HepG2 (cell line): ENCODE data around the gene DUSP7. TPM values are rescaled to one million over a fixed set of nuclear protein-coding genes. Genes with fewer than 3 reads are reported as not detected.

Experiments
- CEBPG ChIP-seq: IDR thresholded peaks from 2 replicates; pipeline ENCODE4 v1.6.1; 2016
- EED ChIP-seq: sonication (generic); formaldehyde crosslinking; IDR thresholded peaks from 2 replicates; pipeline ENCODE4 v1.5.0; 2020; ENCODE audit warnings: mild to moderate bottlenecking, missing genetic modification reagents
- GATAD1 ChIP-seq: IDR thresholded peaks from 2 replicates; pipeline ENCODE4 v1.6.1; 2016; ENCODE audit warnings: missing genetic modification reagents, missing compliant biosample characterization
- GPN1 ChIP-seq: sonication (generic); formaldehyde crosslinking; IDR thresholded peaks from 2 replicates; pipeline ENCODE4 v1.5.1; 2020; ENCODE audit warnings: missing genetic modification reagents, borderline replicate concordance
- HOXA3 ChIP-seq: sonication (generic); formaldehyde crosslinking; IDR thresholded peaks from 2 replicates; pipeline ENCODE4 v1.5.0; 2020; ENCODE audit warnings: missing genetic modification reagents
- JUN ChIP-seq: sonication (generic); formaldehyde crosslinking; IDR thresholded peaks from 2 replicates; pipeline ENCODE4 v1.4.0; 2020; ENCODE audit warnings: mild to moderate bottlenecking, missing genetic modification reagents
- LCORL ChIP-seq, 2 experiments: fragments of 450-650 bp in 1 of 2; sonication (generic) in 1 of 2; formaldehyde crosslinking in 1 of 2; IDR thresholded peaks; 2 replicates each; pipeline versions ENCODE4 v1.5.0 to v1.6.1; 2017 to 2020; ENCODE audit warnings: antibody characterized with exemption in 1 of 2, missing genetic modification reagents in 1 of 2
- MEIS1 ChIP-seq: sonication (generic); formaldehyde crosslinking; IDR thresholded peaks from 2 replicates; pipeline ENCODE4 v1.9.0; 2021; ENCODE audit warnings: mild to moderate bottlenecking, missing genetic modification reagents, moderate library complexity, borderline replicate concordance
- NCOA2 ChIP-seq: sonication (generic); formaldehyde crosslinking; IDR thresholded peaks from 2 replicates; pipeline ENCODE4 v1.8.0; 2022; ENCODE audit warnings: inconsistent platforms
- NFKBIZ ChIP-seq: IDR thresholded peaks from 2 replicates; pipeline ENCODE4 v1.6.1; 2018; ENCODE audit warnings: missing genetic modification reagents, missing compliant biosample characterization
- RBFOX2 ChIP-seq: fragments of 200-400 bp; formaldehyde crosslinking; IDR thresholded peaks from 2 replicates; pipeline ENCODE4 v1.6.1; 2017; ENCODE audit warnings: low read depth, mild to moderate bottlenecking, low read length
- RBM39 ChIP-seq: fragments of 200-400 bp; formaldehyde crosslinking; IDR thresholded peaks from one replicate; pipeline ENCODE4 v1.6.1; 2018; ENCODE audit warnings: antibody characterized with exemption, mild to moderate bottlenecking, low read depth, low read length; ENCODE audit not compliant: poor library complexity, severe bottlenecking
- RELA ChIP-seq: sonication (generic); formaldehyde crosslinking; IDR thresholded peaks from 2 replicates; pipeline ENCODE4 v1.4.0; 2020; ENCODE audit warnings: missing genetic modification reagents
- REPIN1 ChIP-seq: sonication (generic); formaldehyde crosslinking; IDR thresholded peaks from 2 replicates; pipeline ENCODE4 v1.8.0; 2022; ENCODE audit warnings: missing genetic modification reagents, low read depth, mild to moderate bottlenecking, borderline replicate concordance
- RORA ChIP-seq: sonication (generic); formaldehyde crosslinking; IDR thresholded peaks from 2 replicates; pipeline ENCODE4 v1.5.0; 2020; ENCODE audit warnings: mild to moderate bottlenecking, missing genetic modification reagents, moderate library complexity
- SCMH1 ChIP-seq: sonication (generic); formaldehyde crosslinking; IDR thresholded peaks from 2 replicates; pipeline ENCODE4 v1.9.0; 2021; ENCODE audit warnings: missing genetic modification reagents, mild to moderate bottlenecking, borderline replicate concordance
- ZBTB14 ChIP-seq: sonication (generic); formaldehyde crosslinking; IDR thresholded peaks from 2 replicates; pipeline ENCODE4 v1.4.0; 2020; ENCODE audit warnings: missing genetic modification reagents
- ZNF3 ChIP-seq: IDR thresholded peaks from 2 replicates; pipeline ENCODE4 v1.7.0; 2017; ENCODE audit warnings: inconsistent platforms
- ZNF451 ChIP-seq: sonication (generic); formaldehyde crosslinking; IDR thresholded peaks from 2 replicates; pipeline ENCODE4 v1.5.0; 2020; ENCODE audit warnings: mild to moderate bottlenecking, missing genetic modification reagents
- ZNF619 ChIP-seq: sonication (generic); formaldehyde crosslinking; IDR thresholded peaks from 2 replicates; pipeline ENCODE4 v1.4.0; 2020; ENCODE audit warnings: mild to moderate bottlenecking, missing genetic modification reagents
- ZNF776 ChIP-seq: sonication (generic); formaldehyde crosslinking; IDR thresholded peaks from 2 replicates; pipeline ENCODE4 v1.4.0; 2020; ENCODE audit warnings: mild to moderate bottlenecking, missing genetic modification reagents
- polyA plus RNA-seq, 8 experiments: library from polyadenylated mRNA; depleted of rRNA in 3 of 8; stranded (reverse) in 7 of 8; unstranded in 1 of 8; fragments of >200 nt; fragmentation: Illumina TruSeq in 4 of 8; extraction: Trizol in 4 of 8; gene quantifications; 2 replicates each; pipeline versions ENCODE4 v1.2.1 to v1.2.3, GENCODE V29; 2011 to 2016; ENCODE audit warnings: low read depth in 4 of 8, missing spikeins in 1 of 8, mixed read lengths in 1 of 8; ENCODE audit not compliant: insufficient read depth in 1 of 8
- total RNA-seq, 5 experiments: library from RNA; depleted of rRNA; stranded (reverse); fragments of >200 nt; fragmentation: Illumina TruSeq; extraction: Trizol; gene quantifications; 2 replicates each; pipeline ENCODE4 v1.2.3, GENCODE V29; 2016; ENCODE audit warnings: low read depth in 1 of 5
- TF ChIP-seq, protein P1 (sequence below): sonication (generic); formaldehyde crosslinking; IDR thresholded peaks from 2 replicates; pipeline ENCODE4 v1.9.0; 2022; ENCODE audit warnings: low read depth, missing genetic modification reagents
- TF ChIP-seq, protein P2 (sequence below): sonication (generic); formaldehyde crosslinking; IDR thresholded peaks from 2 replicates; pipeline ENCODE4 v1.4.0; 2020; ENCODE audit warnings: missing genetic modification reagents
- TF ChIP-seq, protein P3 (sequence below): IDR thresholded peaks from 2 replicates; pipeline ENCODE4 v1.6.1; 2016; ENCODE audit warnings: mild to moderate bottlenecking, missing biosample characterization, missing genetic modification reagents

DUSP7 gene
- total and polyA plus RNA-seq, 2 of the 13 experiments (the other 11 are each of a cell fraction or from before 2014, with no cell fraction given) = 6.6 to 8.8 TPM

DNA sequence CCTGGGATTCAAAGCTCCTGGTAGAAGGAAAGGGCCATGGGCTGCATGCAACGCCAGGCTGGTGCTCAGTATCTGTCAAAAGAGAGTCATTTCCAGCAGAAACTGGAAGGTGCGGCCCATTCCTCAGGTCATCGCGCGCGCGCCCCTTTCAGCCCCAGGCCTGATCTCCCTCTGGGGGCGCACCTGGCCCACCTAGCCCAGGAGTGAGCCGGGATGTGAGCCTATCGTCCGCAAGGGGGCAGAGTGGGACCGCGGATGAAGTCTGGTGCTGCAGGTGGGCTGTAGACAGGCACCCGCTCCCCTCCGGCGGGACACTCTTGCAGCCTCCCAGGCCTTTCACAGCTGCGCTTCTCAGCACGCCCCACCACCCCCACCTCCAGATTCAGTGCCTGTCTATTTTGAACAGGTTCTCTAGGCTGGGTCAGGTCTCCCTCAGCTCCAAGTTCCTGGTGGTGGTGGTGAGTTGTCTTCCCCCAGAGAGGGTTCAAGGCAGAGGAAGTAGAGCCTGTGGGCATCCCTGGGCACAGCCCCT, 54.9 kb downstream of the DUSP7 start (continued):
- TF ChIP-seq GATAD1 (peak; percentile 69), MEIS1 (CRISPR knock-in tag) (peak; percentile 36; the same call in 1 of the 2 replicates), GPN1 (CRISPR knock-in tag) (no peak), CEBPG (CRISPR knock-in tag) (0 out of 2 replicates have a peak, but pooled peaks have one; percentile 12), ZBTB14 (peak; percentile 62; the same call in 1 of the 2 replicates), JUN (no peak), ZNF776 (CRISPR knock-in tag) (no peak), RELA (CRISPR knock-in tag) (no peak), RBM39 (peak; percentile 40), REPIN1 (CRISPR knock-in tag) (peak; percentile 54; the same call in 1 of the 2 replicates), HOXA3 (CRISPR knock-in tag) (peak; percentile 52; the same call in 1 of the 2 replicates), NCOA2 (CRISPR knock-in tag) (0 out of 2 replicates have a peak, but pooled peaks have one; percentile 15), RBFOX2 (no peak), LCORL (IDR thresholded peaks at IDR 0.05) (no peak), LCORL (CRISPR knock-in tag; IDR thresholded peaks at IDR 0.05) (peak; percentile 56; the same call in 1 of the 2 replicates), SCMH1 (CRISPR knock-in tag) (no peak), RORA (no peak), EED (CRISPR knock-in tag) (no peak), ZNF3 (CRISPR knock-in tag) (no peak), NFKBIZ (CRISPR knock-in tag) (0 out of 2 replicates have a peak, but pooled peaks have one; percentile 38), ZNF619 (CRISPR knock-in tag) (no peak), ZNF451 (CRISPR knock-in tag) (peak; percentile 57; the same call in 1 of the 2 replicates)
- TF ChIP-seq, protein P1, sequence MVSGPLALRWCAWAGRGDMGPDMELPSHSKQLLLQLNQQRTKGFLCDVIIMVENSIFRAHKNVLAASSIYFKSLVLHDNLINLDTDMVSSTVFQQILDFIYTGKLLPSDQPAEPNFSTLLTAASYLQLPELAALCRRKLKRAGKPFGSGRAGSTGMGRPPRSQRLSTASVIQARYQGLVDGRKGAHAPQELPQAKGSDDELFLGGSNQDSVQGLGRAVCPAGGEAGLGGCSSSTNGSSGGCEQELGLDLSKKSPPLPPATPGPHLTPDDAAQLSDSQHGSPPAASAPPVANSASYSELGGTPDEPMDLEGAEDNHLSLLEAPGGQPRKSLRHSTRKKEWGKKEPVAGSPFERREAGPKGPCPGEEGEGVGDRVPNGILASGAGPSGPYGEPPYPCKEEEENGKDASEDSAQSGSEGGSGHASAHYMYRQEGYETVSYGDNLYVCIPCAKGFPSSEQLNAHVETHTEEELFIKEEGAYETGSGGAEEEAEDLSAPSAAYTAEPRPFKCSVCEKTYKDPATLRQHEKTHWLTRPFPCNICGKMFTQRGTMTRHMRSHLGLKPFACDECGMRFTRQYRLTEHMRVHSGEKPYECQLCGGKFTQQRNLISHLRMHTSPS (CRISPR knock-in tag) = peak; percentile 48; the same call in 1 of the 2 replicates
- TF ChIP-seq, protein P2, sequence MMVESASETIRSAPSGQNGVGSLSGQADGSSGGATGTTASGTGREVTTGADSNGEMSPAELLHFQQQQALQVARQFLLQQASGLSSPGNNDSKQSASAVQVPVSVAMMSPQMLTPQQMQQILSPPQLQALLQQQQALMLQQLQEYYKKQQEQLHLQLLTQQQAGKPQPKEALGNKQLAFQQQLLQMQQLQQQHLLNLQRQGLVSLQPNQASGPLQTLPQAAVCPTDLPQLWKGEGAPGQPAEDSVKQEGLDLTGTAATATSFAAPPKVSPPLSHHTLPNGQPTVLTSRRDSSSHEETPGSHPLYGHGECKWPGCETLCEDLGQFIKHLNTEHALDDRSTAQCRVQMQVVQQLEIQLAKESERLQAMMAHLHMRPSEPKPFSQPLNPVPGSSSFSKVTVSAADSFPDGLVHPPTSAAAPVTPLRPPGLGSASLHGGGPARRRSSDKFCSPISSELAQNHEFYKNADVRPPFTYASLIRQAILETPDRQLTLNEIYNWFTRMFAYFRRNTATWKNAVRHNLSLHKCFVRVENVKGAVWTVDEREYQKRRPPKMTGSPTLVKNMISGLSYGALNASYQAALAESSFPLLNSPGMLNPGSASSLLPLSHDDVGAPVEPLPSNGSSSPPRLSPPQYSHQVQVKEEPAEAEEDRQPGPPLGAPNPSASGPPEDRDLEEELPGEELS (CRISPR knock-in tag) = peak; percentile 31; the same call in 1 of the 2 replicates
- TF ChIP-seq, protein P3, sequence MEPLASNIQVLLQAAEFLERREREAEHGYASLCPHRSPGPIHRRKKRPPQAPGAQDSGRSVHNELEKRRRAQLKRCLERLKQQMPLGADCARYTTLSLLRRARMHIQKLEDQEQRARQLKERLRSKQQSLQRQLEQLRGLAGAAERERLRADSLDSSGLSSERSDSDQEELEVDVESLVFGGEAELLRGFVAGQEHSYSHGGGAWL = peak; percentile 49; the same call in 1 of the 2 replicates
